GM12878 (cell line): Measurements from ENCODE around the gene DHRS9. TPM values are rescaled to one million over a fixed set of nuclear protein-coding genes. Genes with fewer than 3 reads are reported as not detected.
A peak's percentile ranks its signal among the peaks of the same experiment; 100 is the strongest.

ENCODE experiments used
- ATAC-seq: fragments of 200-7000 bp; cut with Tn5 transposase; 3 replicates; pipeline ENCODE4 v1.9.1; 2020; ENCODE audit warnings: mild to moderate bottlenecking, moderate library complexity
- BruUV-seq: library from RNA; stranded (reverse); fragments of 400-500 nt; replicated peaks from 2 replicates; lab custom pipeline; 2021; lab: Mats Ljungman, UMichigan
- CTCF ChIA-PET: fragments of 300-600 bp; sonication (Branson Sonifier 250); formaldehyde crosslinking; extraction: SDS; loops from one replicate; lab custom pipeline; 2021; ENCODE audit warnings: inconsistent platforms; lab: Yijun Ruan, JAX
- POLR2A ChIA-PET: fragments of 350-600 bp; formaldehyde crosslinking; extraction: SDS; loops from one replicate; lab custom pipeline; 2021; ENCODE audit warnings: inconsistent platforms; lab: Charles Lee
- RAD21 ChIA-PET: fragments of 300-600 bp; sonication (Branson Sonifier 250); formaldehyde crosslinking; loops from one replicate; lab custom pipeline; 2023; ENCODE audit warnings: antibody characterized with exemption; ENCODE audit not compliant: unreplicated experiment; lab: Charles Lee
- SMC1A ChIA-PET: fragments of 300-600 bp; sonication (Branson Sonifier 250); formaldehyde crosslinking; loops from one replicate; lab custom pipeline; 2023; ENCODE audit not compliant: unreplicated experiment, uncharacterized antibody; lab: Charles Lee
- DNase-seq: peaks from one replicate; pipeline ENCODE4 v3.0.0-alpha.2; 2011; ENCODE audit warnings: low read depth, low spot score
- FAIRE-seq: peaks from 3 replicates; lab custom pipeline; 2011; peaks lifted over from hg19 to GRCh38; lab: Jason Lieb, UNC
- H2AFZ ChIP-seq: 2 replicates; pipeline ENCODE4 v1.6.0; 2011; ENCODE audit warnings: low read depth, low read length, control low read depth; ENCODE audit not compliant: control insufficient read depth
- H3K27ac ChIP-seq: 2 replicates; pipeline ENCODE4 v1.5.1; 2011; ENCODE audit warnings: control low read depth; ENCODE audit not compliant: control insufficient read depth, insufficient read depth
- H3K27me3 ChIP-seq, 2 experiments: replicated peaks in 1 of 2; 2 replicates each; pipeline versions ENCODE4 v1.6.0 to v1.6.1; 2011; ENCODE audit warnings: low read length in 1 of 2; ENCODE audit not compliant: control insufficient read depth in 2 of 2, insufficient read depth in 2 of 2
- H3K36me3 ChIP-seq, 2 experiments: 2 replicates each; pipeline ENCODE4 v1.5.1; 2011; ENCODE audit warnings: low read length in 1 of 2; ENCODE audit not compliant: control insufficient read depth in 2 of 2, insufficient read depth in 2 of 2
- H3K4me1 ChIP-seq: 2 replicates; pipeline ENCODE4 v1.6.1; 2011; ENCODE audit warnings: mild to moderate bottlenecking, low read length, moderate library complexity, mixed read lengths; ENCODE audit not compliant: control insufficient read depth, insufficient read depth
- H3K4me2 ChIP-seq: 2 replicates; pipeline ENCODE4 v1.6.0; 2011; ENCODE audit warnings: control low read depth; ENCODE audit not compliant: control insufficient read depth, insufficient read depth
- H3K4me3 ChIP-seq: fragments of 200-600 bp; sonication (generic); 2 replicates; pipeline ENCODE4 v1.5.1; 2016
- H3K79me2 ChIP-seq: 2 replicates; pipeline ENCODE4 v1.6.0; 2011; ENCODE audit warnings: low read length; ENCODE audit not compliant: control insufficient read depth, insufficient read depth
- H3K9ac ChIP-seq: 2 replicates; pipeline ENCODE4 v1.8.0; 2011; ENCODE audit warnings: low read length, control low read depth, mixed read lengths; ENCODE audit not compliant: control insufficient read depth, insufficient read depth
- H3K9me3 ChIP-seq: replicated peaks from 3 replicates; pipeline ENCODE4 v1.5.1; 2011; ENCODE audit warnings: mild to moderate bottlenecking, low read length; ENCODE audit not compliant: control insufficient read depth, insufficient read depth
- H4K20me1 ChIP-seq: 2 replicates; pipeline ENCODE4 v1.6.0; 2011; ENCODE audit not compliant: control insufficient read depth, insufficient read depth
- BCL11A ChIP-seq: IDR thresholded peaks from 2 replicates; pipeline ENCODE4 v1.6.1; 2011; ENCODE audit warnings: low read depth, low read length
- BRCA1 ChIP-seq: IDR thresholded peaks from 2 replicates; pipeline ENCODE4 v1.6.1; 2011; ENCODE audit warnings: low read depth, low read length, improper control_type of control experiment
- FOXM1 ChIP-seq: IDR thresholded peaks from 2 replicates; pipeline ENCODE4 v1.6.1; 2012; ENCODE audit warnings: low read depth, mild to moderate bottlenecking, inconsistent platforms, low read length, moderate library complexity
- MYB ChIP-seq: fragments of 150-350 bp; IDR thresholded peaks from 2 replicates; pipeline ENCODE4 v1.6.1; 2014; ENCODE audit warnings: mild to moderate bottlenecking, low read depth, low read length, borderline replicate concordance
- SPI1 ChIP-seq: IDR thresholded peaks from 2 replicates; pipeline ENCODE4 v1.6.1; 2011; ENCODE audit warnings: low read depth, mild to moderate bottlenecking, low read length, moderate library complexity, borderline replicate concordance; ENCODE audit not compliant: insufficient read depth
- SRF ChIP-seq, 2 experiments: IDR thresholded peaks; 2 replicates each; pipeline ENCODE4 v1.6.1; 2011; ENCODE audit warnings: low read depth in 2 of 2, low read length in 2 of 2, mild to moderate bottlenecking in 1 of 2, moderate library complexity in 1 of 2
- STAT1 ChIP-seq: fragments of 450-650 bp; conservative IDR thresholded peaks from 2 replicates; pipeline ENCODE4 v1.6.1; 2014; ENCODE audit warnings: antibody characterized with exemption, mild to moderate bottlenecking
- TCF7 ChIP-seq: IDR thresholded peaks from 2 replicates; pipeline ENCODE4 v1.6.1; 2014; ENCODE audit warnings: antibody characterized with exemption, borderline replicate concordance
- ZBED1 ChIP-seq: IDR thresholded peaks from 2 replicates; pipeline ENCODE4 v1.6.1; 2016; ENCODE audit warnings: borderline replicate concordance
- ZNF207 ChIP-seq: fragments of 450-650 bp; IDR thresholded peaks from 2 replicates; pipeline ENCODE4 v1.6.1; 2014; ENCODE audit warnings: antibody characterized with exemption, mild to moderate bottlenecking, borderline replicate concordance
- ZZZ3 ChIP-seq: IDR thresholded peaks from 2 replicates; pipeline ENCODE4 v1.6.1; 2011; ENCODE audit warnings: low read depth; ENCODE audit not compliant: control insufficient read depth, insufficient read length
- WGBS: methylation state at CpG from one replicate; pipeline ENCODE4 v1.1.6; 2016; ENCODE audit warnings: low lambda C conversion rate; ENCODE audit not compliant: insufficient replicate concordance, insufficient coverage; ENCODE audit errors: missing lambda C conversion rate; 5-methylcytosine and 5-hydroxymethylcytosine counted together
- in situ Hi-C: fragments of 300-500 bp; cut with MboI; formaldehyde crosslinking; loops from 9 replicates; pipeline ENCODE4 v1.14.3; 2018; ENCODE audit warnings: mixed read lengths
- intact Hi-C: fragments of 100-400 bp; cut with micrococcal nuclease; formaldehyde crosslinking; loops from one replicate; pipeline ENCODE4 v1.14.2; 2022; ENCODE audit not compliant: unreplicated experiment
- polyA plus RNA-seq, 11 experiments: library from polyadenylated mRNA; depleted of rRNA in 4 of 11; unstranded in 6 of 11; stranded (reverse) in 5 of 11; fragments of >200 nt; fragmentation: Nextera tagmentation in 4 of 11; fragmentation: Illumina TruSeq in 1 of 11; extraction: Ambion mirVana in 4 of 11; extraction: Trizol in 1 of 11; gene quantifications; 1 replicate in 1 of 11; 2 replicates in 10 of 11; pipeline versions ENCODE4 v1.2.1 to v1.2.3, GENCODE V29; 2011 to 2016; ENCODE audit warnings: inconsistent platforms in 2 of 11, missing spikeins in 2 of 11, low read depth in 1 of 11
- total RNA-seq, 4 experiments: library from RNA; depleted of rRNA in 3 of 4; stranded (reverse); fragments of >200 nt in 3 of 4; fragmentation: Illumina TruSeq in 1 of 4; extraction: Trizol in 1 of 4; gene quantifications; 2 replicates each; pipeline versions ENCODE4 v1.2.1 to v1.2.3, GENCODE V29; 2013 to 2021
- TF ChIP-seq, protein P1 (sequence below): fragments of 450-650 bp; IDR thresholded peaks from 2 replicates; pipeline ENCODE4 v1.6.1; 2017; ENCODE audit warnings: low read depth, mild to moderate bottlenecking, moderate library complexity
- TF ChIP-seq, protein P2 (sequence below): IDR thresholded peaks from 2 replicates; pipeline ENCODE4 v1.6.1; 2011; ENCODE audit warnings: mild to moderate bottlenecking, low read depth, low read length, moderate library complexity; ENCODE audit not compliant: insufficient replicate concordance
- TF ChIP-seq, protein P3 (sequence below): IDR thresholded peaks from 2 replicates; pipeline ENCODE4 v1.6.1; 2011; ENCODE audit warnings: low read depth, mild to moderate bottlenecking, low read length, moderate library complexity, borderline replicate concordance; ENCODE audit errors: extremely low read depth

The DHRS9 gene
- total and polyA plus RNA-seq, 10 of the 15 experiments (the other 5 are each of a cell fraction or from before 2014, with no cell fraction given): 0.09 to 0.34 (median 0.13) TPM; not detected in 5

DNA sequence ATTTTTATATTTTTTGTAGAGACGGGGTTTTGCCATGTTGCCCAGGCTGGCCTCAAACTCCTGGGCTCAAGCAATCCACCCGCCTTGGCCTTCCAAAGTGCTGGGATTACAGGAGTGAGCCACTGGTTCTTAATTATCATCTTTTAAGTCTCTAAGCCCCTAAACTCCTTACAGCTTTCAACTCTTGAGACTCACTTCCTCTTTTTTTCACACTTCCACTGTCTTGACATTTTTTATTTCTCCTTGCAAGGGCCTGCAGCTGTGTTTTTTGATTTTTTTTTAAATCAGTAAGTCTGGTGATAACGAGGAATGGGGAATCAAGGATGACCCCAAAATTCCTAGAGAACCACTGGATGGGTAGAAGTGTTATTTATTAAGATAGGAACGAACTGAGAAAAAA lies 29.7 kb upstream of the DHRS9 start:
- in situ Hi-C loops (no loop called here), intact Hi-C loops (no loop called here)
- ChIA-PET POLR2A (no interaction called here), CTCF (no interaction called here), SMC1A (no interaction called here), RAD21 (no interaction called here)
- H3K27me3 ChIP-seq: no peaks in the 10 kb centered on the region
- no peaks in the 10 kb centered on the region for H3K36me3 ChIP-seq
- H2AFZ ChIP-seq: no peak overlapping the region
- no peaks in the 10 kb centered on the region for H4K20me1 ChIP-seq
- TF ChIP-seq FOXM1: no peak
- peak; percentile 92 for TF ChIP-seq SPI1
- no peak for TF ChIP-seq ZBED1
- DNase-seq (no peak), FAIRE-seq (no peak), ATAC-seq (peak; percentile 58)
- peaks cover 3% of the 10 kb centered on the region; the same call in 1 of the 2 replicates for H3K4me1 ChIP-seq
- no peak overlapping the region for H3K4me2 ChIP-seq
- H3K79me2 ChIP-seq: no peaks in the 10 kb centered on the region
- H3K9me3 ChIP-seq: peaks cover 2% of the 10 kb centered on the region; the same call in 2 of the 3 replicates
- H3K27ac ChIP-seq: no peak overlapping the region
- H3K9ac ChIP-seq: no peak overlapping the region
- H3K4me3 ChIP-seq: no peak overlapping the region
- 22% methylated on average over 4 of the region's 4 CpGs for WGBS
- BruUV-seq: no TSS peak

DNA sequence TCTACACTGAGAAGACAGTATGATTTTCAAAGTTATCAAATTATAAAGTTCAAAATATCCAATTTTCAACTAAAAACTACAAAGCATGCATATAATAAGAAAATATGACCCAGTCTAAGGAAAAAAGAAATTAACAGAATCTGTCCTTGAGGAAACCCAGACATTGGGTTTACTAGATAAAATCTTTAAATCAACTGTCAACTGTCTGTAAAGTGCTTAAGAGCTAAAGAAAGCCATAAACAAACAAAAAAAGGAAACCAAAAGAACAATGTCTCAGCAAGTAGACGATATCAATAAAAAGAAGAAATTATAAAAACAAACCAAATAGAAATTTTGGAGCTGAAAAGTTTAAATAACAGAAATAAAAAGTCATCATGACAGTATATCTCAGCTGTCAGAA lies 27.8 kb upstream of the DHRS9 start:
- Histone ChIP-seq H3K4me3 (no peak overlapping the region), H3K27me3 (no peaks in the 10 kb centered on the region), H3K27ac (no peak overlapping the region), H3K4me1 (peaks cover 3% of the 10 kb centered on the region; the same call in 1 of the 2 replicates), H3K4me2 (no peak overlapping the region), H3K36me3 (no peaks in the 10 kb centered on the region), H3K79me2 (no peaks in the 10 kb centered on the region), H4K20me1 (no peaks in the 10 kb centered on the region), H2AFZ (no peak overlapping the region), H3K9ac (no peak overlapping the region), H3K9me3 (peaks cover 2% of the 10 kb centered on the region; the same call in 2 of the 3 replicates)
- intact Hi-C loops: no loop called here
- RAD21 ChIA-PET: no interaction called here
- no peak for FAIRE-seq
- SMC1A ChIA-PET: no interaction called here
- WGBS: 0% methylated on average over 1 of the region's 1 CpG
- in situ Hi-C loops: no loop called here
- no peak for ATAC-seq
- no peak for DNase-seq
- CTCF ChIA-PET: interaction anchor here (0.6 kb wide), 1 partner anchor 46 kb away, joined by 3 read pairs; no protein-coding TSS in a partner anchor
- POLR2A ChIA-PET: no interaction called here
- no TSS peak for BruUV-seq
- no peak for TF ChIP-seq BRCA1
- TF ChIP-seq FOXM1: no peak
- no peak for TF ChIP-seq MYB
- TF ChIP-seq BCL11A: no peak
- TF ChIP-seq, protein P1, sequence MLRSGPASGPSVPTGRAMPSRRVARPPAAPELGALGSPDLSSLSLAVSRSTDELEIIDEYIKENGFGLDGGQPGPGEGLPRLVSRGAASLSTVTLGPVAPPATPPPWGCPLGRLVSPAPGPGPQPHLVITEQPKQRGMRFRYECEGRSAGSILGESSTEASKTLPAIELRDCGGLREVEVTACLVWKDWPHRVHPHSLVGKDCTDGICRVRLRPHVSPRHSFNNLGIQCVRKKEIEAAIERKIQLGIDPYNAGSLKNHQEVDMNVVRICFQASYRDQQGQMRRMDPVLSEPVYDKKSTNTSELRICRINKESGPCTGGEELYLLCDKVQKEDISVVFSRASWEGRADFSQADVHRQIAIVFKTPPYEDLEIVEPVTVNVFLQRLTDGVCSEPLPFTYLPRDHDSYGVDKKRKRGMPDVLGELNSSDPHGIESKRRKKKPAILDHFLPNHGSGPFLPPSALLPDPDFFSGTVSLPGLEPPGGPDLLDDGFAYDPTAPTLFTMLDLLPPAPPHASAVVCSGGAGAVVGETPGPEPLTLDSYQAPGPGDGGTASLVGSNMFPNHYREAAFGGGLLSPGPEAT: no peak
- TF ChIP-seq TCF7: no peak
- TF ChIP-seq, protein P2, sequence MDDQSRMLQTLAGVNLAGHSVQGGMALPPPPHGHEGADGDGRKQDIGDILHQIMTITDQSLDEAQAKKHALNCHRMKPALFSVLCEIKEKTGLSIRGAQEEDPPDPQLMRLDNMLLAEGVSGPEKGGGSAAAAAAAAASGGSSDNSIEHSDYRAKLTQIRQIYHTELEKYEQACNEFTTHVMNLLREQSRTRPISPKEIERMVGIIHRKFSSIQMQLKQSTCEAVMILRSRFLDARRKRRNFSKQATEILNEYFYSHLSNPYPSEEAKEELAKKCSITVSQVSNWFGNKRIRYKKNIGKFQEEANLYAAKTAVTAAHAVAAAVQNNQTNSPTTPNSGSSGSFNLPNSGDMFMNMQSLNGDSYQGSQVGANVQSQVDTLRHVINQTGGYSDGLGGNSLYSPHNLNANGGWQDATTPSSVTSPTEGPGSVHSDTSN: no peak
- no peak for TF ChIP-seq SRF (IDR thresholded peaks at IDR 0.05; ENCODE audit: low read depth in 2 of 2, low read length in 2 of 2)
- TF ChIP-seq, protein P3, sequence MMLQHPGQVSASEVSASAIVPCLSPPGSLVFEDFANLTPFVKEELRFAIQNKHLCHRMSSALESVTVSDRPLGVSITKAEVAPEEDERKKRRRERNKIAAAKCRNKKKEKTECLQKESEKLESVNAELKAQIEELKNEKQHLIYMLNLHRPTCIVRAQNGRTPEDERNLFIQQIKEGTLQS: no peak
- TF ChIP-seq STAT1: no peak
- no peak for TF ChIP-seq ZNF207
- no peak for TF ChIP-seq ZZZ3
